Astrocyte of the cerebellum (primary cell): ENCODE measurements around the gene ZNF12.
"Not testable (repeated sequence)": the region's sequence is repeated elsewhere in the genome, so short reads cannot be mapped to it uniquely, and the experiment has no call there.

ENCODE experiments used
- DNase-seq: peaks from one replicate; pipeline ENCODE4 v3.0.0-alpha.2; 2011; ENCODE audit warnings: low read depth
- H3K4me3 ChIP-seq: 2 replicates; pipeline ENCODE4 v1.5.1; 2011; ENCODE audit warnings: mild to moderate bottlenecking, low read depth, low read length, moderate library complexity
- CTCF ChIP-seq: IDR thresholded peaks from 2 replicates; pipeline ENCODE4 v1.5.1; 2012; ENCODE audit warnings: low read length, low read depth, moderate library complexity, mild to moderate bottlenecking; ENCODE audit errors: missing control alignments
- in situ Hi-C: cut with HindIII; loops from 2 replicates; pipeline ENCODE4 v1.10.0; 2017; ENCODE audit warnings: low sequenced_read_pairs

The ZNF12 gene

DNA sequence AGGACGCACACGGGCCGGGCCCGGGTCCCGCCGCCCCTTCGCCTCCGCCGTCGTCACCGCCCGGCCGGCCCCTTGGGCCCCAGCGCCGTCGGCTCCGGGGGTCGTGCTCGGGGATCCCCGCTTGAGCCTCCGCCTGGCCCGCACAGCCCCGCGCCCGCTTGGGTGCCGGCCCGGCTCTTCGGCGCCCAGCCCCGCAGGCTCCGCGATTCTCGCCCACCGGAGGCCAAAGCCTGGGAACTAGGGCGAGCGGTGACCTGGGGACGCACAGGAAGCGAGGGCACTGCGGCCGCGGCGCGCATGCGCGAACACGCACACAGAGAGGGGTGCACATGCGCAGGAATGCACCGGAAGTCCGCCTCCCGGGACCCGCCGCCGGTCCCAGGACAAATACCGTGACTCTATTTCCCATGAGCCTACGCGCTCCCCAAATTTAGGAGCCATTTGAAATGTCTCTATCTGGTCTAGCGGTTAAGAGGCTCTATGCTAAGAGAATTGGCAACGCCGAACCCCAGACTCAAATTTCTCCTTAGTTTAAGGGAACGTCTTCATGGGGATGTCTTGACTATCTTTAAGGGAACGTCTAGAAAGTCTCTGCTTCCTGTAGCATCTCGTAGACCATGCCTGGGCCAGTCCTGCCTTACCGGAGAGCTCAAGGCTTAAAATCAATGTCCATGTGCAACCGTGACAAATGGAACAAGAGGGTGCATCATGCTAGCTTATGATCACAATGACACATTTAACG, at the start of gene ZNF12:
ZNF12 (minus strand) TSS at position 282 of the 742 bp plus-strand sequence. CDS start 1,774 bp downstream, outside the sequence.
- no peak for TF ChIP-seq CTCF
- peak; percentile 75 for DNase-seq
- H3K4me3 ChIP-seq: peak within 1 kb of the TSS; percentile 88
- in situ Hi-C loops: no loop called here

GRCh38 chr7:6753964-6754363, 47.2 kb upstream of the ZNF12 start, which contains the start of gene RSPH10B2:
RSPH10B2 (plus strand) TSS chr7:6754103; CDS start chr7:6757678, 3,575 bp downstream.
- in situ Hi-C loops, H3K4me3 ChIP-seq, DNase-seq: not testable (repeated sequence)

DNA sequence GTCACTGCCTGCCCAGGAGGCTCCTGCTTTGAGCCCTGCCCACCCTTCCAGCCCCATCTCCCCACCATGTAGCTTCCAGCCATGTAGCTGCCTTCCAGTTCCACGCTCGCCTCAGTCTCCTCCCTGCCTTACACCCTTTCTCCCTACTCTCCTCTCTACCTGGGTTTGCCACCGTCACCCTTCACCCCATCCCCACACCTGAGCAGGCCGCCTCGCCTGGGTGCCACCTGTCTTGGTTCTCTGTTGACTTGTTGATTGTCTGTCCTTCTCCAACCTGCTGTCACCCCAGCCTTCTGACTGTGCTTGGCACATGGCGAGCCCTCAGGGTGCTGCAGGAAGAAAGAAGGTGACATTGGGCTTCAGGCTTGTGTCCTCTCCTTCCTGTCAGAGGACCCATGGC, 43.4 kb upstream of the ZNF12 start:
- DNase-seq, H3K4me3 ChIP-seq, in situ Hi-C loops: not testable (repeated sequence)

GRCh38 chr7:6749335-6749734, 42.6 kb upstream of the ZNF12 start:
- H3K4me3 ChIP-seq, DNase-seq, in situ Hi-C loops: not testable (repeated sequence)

DNA sequence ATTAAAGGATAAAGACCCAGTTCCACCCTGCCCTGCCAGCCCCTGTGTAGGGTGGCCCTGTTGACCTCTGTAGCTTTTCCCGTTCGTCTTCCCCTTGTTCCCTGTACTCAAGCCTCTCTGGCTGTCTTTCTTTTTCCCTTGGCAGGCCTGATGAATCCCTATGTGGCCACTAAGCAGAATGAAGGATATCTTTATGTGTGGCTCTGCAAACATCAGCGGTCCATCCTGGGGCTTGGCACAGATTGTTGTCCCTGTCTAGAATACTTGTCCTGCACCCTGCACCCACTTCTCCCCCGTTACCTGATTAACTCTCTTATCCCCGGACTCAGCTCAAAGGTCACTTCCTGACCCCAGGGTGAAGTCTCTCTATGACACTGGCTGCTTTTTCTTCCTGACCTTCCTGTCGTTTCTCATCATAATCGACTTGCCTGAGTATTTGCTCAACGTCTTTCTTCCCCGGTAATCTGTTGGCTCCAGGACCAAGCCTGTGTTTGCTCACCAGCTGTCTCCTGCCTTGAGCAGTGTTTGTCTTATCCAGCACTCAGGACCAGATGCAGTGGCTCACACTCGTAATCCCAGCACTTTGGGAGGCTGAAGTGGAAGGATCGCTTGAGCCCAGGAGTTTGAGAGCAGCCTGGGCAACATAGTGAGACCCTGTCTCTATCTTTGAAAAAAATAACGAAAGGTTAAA, 37.8 kb upstream of the ZNF12 start:
- H3K4me3 ChIP-seq, in situ Hi-C loops, DNase-seq: not testable (repeated sequence)

DNA sequence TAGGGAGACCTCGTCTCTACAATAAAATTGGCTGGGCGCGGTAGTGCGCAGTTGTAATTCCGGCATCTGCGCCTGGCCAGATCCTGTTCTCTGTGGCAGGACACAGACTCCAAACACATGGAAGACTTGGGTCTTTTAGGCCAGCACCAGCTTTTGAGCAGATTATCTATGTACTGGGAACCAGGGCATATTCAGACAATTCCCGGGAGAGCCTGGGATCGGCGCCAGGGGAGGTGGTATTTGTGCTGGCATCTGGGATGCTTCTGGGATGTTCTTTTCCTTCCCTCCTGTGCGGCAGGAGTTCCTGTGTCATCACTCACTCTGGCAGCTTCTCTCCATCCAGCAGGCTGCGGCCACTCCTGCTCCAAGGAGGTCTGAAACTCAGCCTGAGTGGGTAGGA, 31.7 kb upstream of the ZNF12 start:
- in situ Hi-C loops, H3K4me3 ChIP-seq, DNase-seq: not testable (repeated sequence)

- DNase-seq: no peak
- TF ChIP-seq CTCF: no peak
- in situ Hi-C loops: no loop called here
- peak overlapping the region; percentile 91 for H3K4me3 ChIP-seq
Measured at GRCh38 chr7:6730343-6730633, 23.5 kb upstream of the ZNF12 start.

DNA sequence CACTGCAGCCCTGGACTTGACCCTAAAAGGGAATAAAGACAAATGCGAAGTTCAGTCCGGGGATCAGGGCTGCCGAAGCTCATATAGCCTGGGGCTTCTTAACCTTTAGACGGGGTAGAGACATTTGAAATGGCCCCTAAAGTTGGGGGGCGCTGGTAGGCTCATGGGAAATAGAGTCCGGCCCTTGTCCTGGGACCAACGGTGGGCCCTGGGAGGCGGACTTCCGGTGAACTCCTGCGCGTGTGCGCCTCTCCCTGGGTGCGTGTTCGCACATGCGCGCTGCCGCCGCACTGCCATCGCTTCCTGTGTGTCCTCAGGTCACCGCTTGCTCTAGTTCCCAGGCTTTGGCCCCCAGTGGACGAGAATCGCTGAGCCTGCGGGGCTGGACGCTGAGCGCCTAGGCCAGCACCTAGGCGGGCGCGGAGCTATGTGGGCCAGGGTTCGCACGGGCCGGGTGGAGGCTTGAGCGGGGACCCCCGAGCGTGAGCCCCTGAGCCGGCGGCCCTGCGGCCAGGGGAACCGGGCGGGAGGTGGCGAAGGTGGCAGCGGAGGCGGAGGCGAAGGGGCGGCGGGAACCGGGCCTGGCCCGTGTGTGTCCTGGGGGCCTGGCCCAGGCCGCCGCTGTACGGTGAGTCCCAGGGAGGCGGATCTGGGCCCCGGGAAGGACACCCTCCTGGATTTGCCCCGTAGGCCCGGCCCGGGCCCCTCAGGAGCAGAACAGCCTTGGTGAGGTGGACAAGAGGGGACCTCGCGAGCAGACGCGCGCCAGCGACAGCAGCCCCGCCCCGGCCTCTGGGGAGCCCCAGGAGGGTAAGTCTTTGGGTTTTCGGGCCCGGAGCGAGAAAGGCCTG, 23.0 kb upstream of the ZNF12 start:
- H3K4me3 ChIP-seq: peak overlapping the region; percentile 91
- in situ Hi-C loops: no loop called here
- TF ChIP-seq CTCF: no peak
- peak; percentile 77 for DNase-seq

- in situ Hi-C loops, DNase-seq: not testable (repeated sequence)
- peak overlapping the region; percentile 91 for H3K4me3 ChIP-seq
Measured at GRCh38 chr7:6728893-6729491, 22.2 kb upstream of the ZNF12 start.
